Activated CD4-positive, alpha-beta T cell treated with anti-CD3 and anti-CD28 coated beads for 48 hours (primary cell): ENCODE measurements around the gene ZNF681.
"Not testable (repeated sequence)": the region's sequence is repeated elsewhere in the genome, so short reads cannot be mapped to it uniquely, and the experiment has no call there.

Experiments used
- DNase-seq: peaks from one replicate; pipeline ENCODE4 v3.0.0-alpha.2; 2020

ZNF681 gene

GRCh38 chr19:23772675-23773063 lies 14.0 kb upstream of the ZNF681 start:
- no peak for DNase-seq

- no peak for DNase-seq
Observed at GRCh38 chr19:23771761-23772674, 13.3 kb upstream of the ZNF681 start.

- DNase-seq, result peak; percentile 18
Observed at GRCh38 chr19:23771316-23771715, 12.6 kb upstream of the ZNF681 start.

GRCh38 chr19:23770672-23771250 lies 12.1 kb upstream of the ZNF681 start:
- no peak for DNase-seq

- no peak for DNase-seq
Observed at GRCh38 chr19:23769691-23770468, 11.2 kb upstream of the ZNF681 start.

- no peak for DNase-seq
Observed at GRCh38 chr19:23766951-23767350, 8.3 kb upstream of the ZNF681 start.

GRCh38 chr19:23764781-23765180 lies 6.1 kb upstream of the ZNF681 start:
- DNase-seq, result no peak

GRCh38 chr19:23762884-23763711 lies 4.4 kb upstream of the ZNF681 start:
- peak; percentile 88 for DNase-seq

- no peak for DNase-seq
Observed at GRCh38 chr19:23762548-23762883, 3.8 kb upstream of the ZNF681 start.

- not testable (repeated sequence) for DNase-seq
Observed at GRCh38 chr19:23760326-23760725, 1.6 kb upstream of the ZNF681 start.

GRCh38 chr19:23743633-23744232 lies 15.0 kb downstream of the ZNF681 start:
- not testable (repeated sequence) for DNase-seq

- not testable (repeated sequence) for DNase-seq
Observed at GRCh38 chr19:23730729-23731465, 27.8 kb downstream of the ZNF681 start.

GRCh38 chr19:23724161-23724560 lies 34.5 kb downstream of the ZNF681 start:
- not testable (repeated sequence) for DNase-seq

- DNase-seq, result no peak
Observed at GRCh38 chr19:23718802-23719201, 39.9 kb downstream of the ZNF681 start.

- DNase-seq, result no peak
Observed at GRCh38 chr19:23716792-23717191, 41.9 kb downstream of the ZNF681 start.

GRCh38 chr19:23709347-23709746 lies 49.3 kb downstream of the ZNF681 start:
- DNase-seq, result no peak

GRCh38 chr19:23706657-23707056 lies 52.0 kb downstream of the ZNF681 start:
- DNase-seq, result no peak

- no peak for DNase-seq
Observed at GRCh38 chr19:23699521-23699860, 59.2 kb downstream of the ZNF681 start.

GRCh38 chr19:23698711-23699520 lies 59.8 kb downstream of the ZNF681 start:
- no peak for DNase-seq

- not testable (repeated sequence) for DNase-seq
Observed at GRCh38 chr19:23692937-23693336, 65.8 kb downstream of the ZNF681 start.
